Mucosa of descending colon (tissue), 3 donors: ENCODE measurements around the gene HELZ. TPM values are rescaled to one million over a fixed set of nuclear protein-coding genes. Genes with fewer than 3 reads are reported as not detected.
"Not testable (repeated sequence)": the region's sequence is repeated elsewhere in the genome, so short reads cannot be mapped to it uniquely, and the experiment has no call there.

Experiments
- ATAC-seq: fragments of 200-7000 bp; cut with Tn5 transposase; one replicate; pipeline ENCODE4 v1.9.1; 2020; ENCODE audit warnings: mild to moderate bottlenecking, moderate library complexity
- DNase-seq, 3 donors: peaks; one replicate each; pipeline ENCODE4 v3.0.0-alpha.2; 2020
- H3K36me3 ChIP-seq: fragments of 200-600 bp; one replicate; pipeline ENCODE4 v1.8.0; 2021; ENCODE audit warnings: low read depth, mild to moderate bottlenecking
- H3K4me1 ChIP-seq: fragments of 200-600 bp; one replicate; pipeline ENCODE4 v1.8.0; 2021; ENCODE audit warnings: low read depth, mild to moderate bottlenecking
- H3K4me3 ChIP-seq: fragments of 200-600 bp; one replicate; pipeline ENCODE4 v1.8.0; 2021; ENCODE audit warnings: mild to moderate bottlenecking
- H3K9me3 ChIP-seq: fragments of 200-600 bp; one replicate; pipeline ENCODE4 v1.8.0; 2021; ENCODE audit warnings: mild to moderate bottlenecking
- intact Hi-C, 2 donors: fragments of 100-400 bp; cut with DNase I in 1 of 2; cut with micrococcal nuclease in 1 of 2; formaldehyde crosslinking; loops; one replicate each; pipeline versions ENCODE4 v1.11.0 to v1.11.1; 2022; cut with DNase I, micrococcal nuclease
- total RNA-seq, 3 donors: library from RNA; stranded (reverse); fragmentation: NEBNext Ultra II Directional in 2 of 3; extraction: Animal tissue kit (Norgen Biotek cat#: 25700) in 2 of 3; gene quantifications; one replicate each; pipeline versions ENCODE4 v1.2.1 to v1.2.4, GENCODE V29; 2021 to 2023
- TF ChIP-seq, protein P1 (sequence below): fragments of 200-600 bp; IDR thresholded peaks from one replicate; pipeline ENCODE4 v1.8.0; 2022; ENCODE audit warnings: antibody characterized with exemption, mild to moderate bottlenecking
- donor health status: DM: no; HTN: no; CAD: no; lungs with moderate emphysema.
- donor health status: DM: no; HTN: no; CAD: no.
- donor health status: DM: no; HTN: yes; CAD: no.

The HELZ gene
- total RNA-seq, 3 donors from 2014 or later: 43.2 to 65.3 (median 43.3) TPM

- DNase-seq (no peak), ATAC-seq (no peak)
- H3K9me3 ChIP-seq: no peaks in the 10 kb centered on the region
- no peaks in the 10 kb centered on the region for H3K36me3 ChIP-seq
- TF ChIP-seq, protein P1, sequence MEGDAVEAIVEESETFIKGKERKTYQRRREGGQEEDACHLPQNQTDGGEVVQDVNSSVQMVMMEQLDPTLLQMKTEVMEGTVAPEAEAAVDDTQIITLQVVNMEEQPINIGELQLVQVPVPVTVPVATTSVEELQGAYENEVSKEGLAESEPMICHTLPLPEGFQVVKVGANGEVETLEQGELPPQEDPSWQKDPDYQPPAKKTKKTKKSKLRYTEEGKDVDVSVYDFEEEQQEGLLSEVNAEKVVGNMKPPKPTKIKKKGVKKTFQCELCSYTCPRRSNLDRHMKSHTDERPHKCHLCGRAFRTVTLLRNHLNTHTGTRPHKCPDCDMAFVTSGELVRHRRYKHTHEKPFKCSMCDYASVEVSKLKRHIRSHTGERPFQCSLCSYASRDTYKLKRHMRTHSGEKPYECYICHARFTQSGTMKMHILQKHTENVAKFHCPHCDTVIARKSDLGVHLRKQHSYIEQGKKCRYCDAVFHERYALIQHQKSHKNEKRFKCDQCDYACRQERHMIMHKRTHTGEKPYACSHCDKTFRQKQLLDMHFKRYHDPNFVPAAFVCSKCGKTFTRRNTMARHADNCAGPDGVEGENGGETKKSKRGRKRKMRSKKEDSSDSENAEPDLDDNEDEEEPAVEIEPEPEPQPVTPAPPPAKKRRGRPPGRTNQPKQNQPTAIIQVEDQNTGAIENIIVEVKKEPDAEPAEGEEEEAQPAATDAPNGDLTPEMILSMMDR: no peak
- H3K4me3 ChIP-seq: no peak overlapping the region
- intact Hi-C loops: no loop called here
- no peaks in the 10 kb centered on the region for H3K4me1 ChIP-seq
Measured at GRCh38 chr17:67202503-67202902, 42.5 kb downstream of the HELZ start.

GRCh38 chr17:67200727-67201301, 44.2 kb downstream of the HELZ start:
- DNase-seq (no peak), ATAC-seq (peak; percentile 42)
- Histone ChIP-seq H3K4me3 (no peak overlapping the region), H3K36me3 (no peaks in the 10 kb centered on the region), H3K4me1 (no peaks in the 10 kb centered on the region), H3K9me3 (no peaks in the 10 kb centered on the region)
- intact Hi-C loops: no loop called here
- TF ChIP-seq, protein P1: no peak

DNA sequence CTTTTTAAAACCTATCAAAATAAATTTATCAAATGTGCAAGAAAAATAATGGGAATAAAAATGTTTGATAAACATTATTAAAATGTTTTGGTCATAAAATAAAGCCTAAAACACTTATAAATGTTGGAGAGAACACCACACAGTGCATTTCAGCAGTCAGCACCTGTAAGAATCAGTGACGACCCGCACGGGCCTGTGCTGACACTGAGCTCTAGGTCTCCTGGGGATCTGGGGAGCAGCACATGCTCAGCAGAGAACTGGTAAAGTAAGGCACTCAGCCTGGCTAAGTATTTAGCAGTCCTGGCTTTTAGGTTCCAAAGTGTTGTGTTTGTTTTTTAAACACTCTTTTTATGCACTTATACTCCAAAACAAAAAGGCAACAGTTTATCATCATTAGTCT, 46.9 kb downstream of the HELZ start:
- H3K4me1 ChIP-seq: no peaks in the 10 kb centered on the region
- intact Hi-C loops: no loop called here
- H3K9me3 ChIP-seq: no peaks in the 10 kb centered on the region
- no peaks in the 10 kb centered on the region for H3K36me3 ChIP-seq
- DNase-seq: no peak
- TF ChIP-seq, protein P1: no peak
- H3K4me3 ChIP-seq: no peak overlapping the region
- no peak for ATAC-seq

DNA sequence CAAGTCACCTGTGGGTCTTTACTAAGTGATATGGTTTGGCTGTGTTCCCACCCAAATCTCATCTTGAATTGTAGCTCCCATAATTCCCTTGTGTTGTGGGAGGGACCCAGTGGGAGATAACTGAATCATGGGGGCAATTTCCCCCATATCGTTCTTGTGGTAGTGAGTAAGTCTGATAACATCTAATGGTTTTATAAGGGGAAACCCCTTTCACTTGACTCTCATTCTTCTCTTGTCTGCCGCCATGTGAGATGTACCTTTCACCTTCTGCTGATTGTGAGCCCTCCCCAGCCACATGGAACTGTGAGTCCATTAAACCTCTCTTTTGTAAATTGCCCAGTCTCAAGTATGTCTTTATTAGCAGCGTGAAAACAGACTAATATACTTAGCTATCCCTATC, 48.0 kb downstream of the HELZ start:
- H3K4me1 ChIP-seq, H3K9me3 ChIP-seq, ATAC-seq, DNase-seq, H3K36me3 ChIP-seq, intact Hi-C loops, H3K4me3 ChIP-seq: not testable (repeated sequence)

DNA sequence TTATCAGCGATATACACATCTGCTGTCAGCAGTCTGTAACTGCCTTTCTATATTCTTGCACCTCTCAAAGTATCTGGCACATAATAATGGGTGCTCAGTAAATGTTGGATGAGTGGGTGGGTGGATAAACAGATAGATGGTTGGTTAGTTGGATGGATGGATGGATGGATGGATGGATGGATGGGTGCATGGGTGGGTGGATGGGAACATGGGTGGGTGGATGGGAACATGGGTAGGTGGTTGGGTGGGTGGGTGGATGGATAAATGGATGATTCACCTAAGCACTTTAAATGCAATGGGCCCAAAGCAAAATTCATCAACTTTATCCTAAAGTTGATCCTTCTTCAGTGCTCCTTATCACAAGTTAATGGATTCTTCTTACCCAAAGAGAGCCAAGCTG, 48.6 kb downstream of the HELZ start:
- Histone ChIP-seq H3K4me3 (no peak overlapping the region), H3K9me3 (no peaks in the 10 kb centered on the region), H3K36me3 (no peaks in the 10 kb centered on the region), H3K4me1 (no peaks in the 10 kb centered on the region)
- intact Hi-C loops: no loop called here
- ATAC-seq (no peak), DNase-seq (no peak)
- TF ChIP-seq, protein P1: no peak

GRCh38 chr17:67194134-67194533, 50.9 kb downstream of the HELZ start:
- Histone ChIP-seq H3K4me1 (no peaks in the 10 kb centered on the region), H3K4me3 (no peak overlapping the region), H3K36me3 (no peaks in the 10 kb centered on the region), H3K9me3 (no peaks in the 10 kb centered on the region)
- ATAC-seq: no peak
- intact Hi-C loops: no loop called here
- no peak for DNase-seq
- TF ChIP-seq, protein P1: no peak
